Mesendoderm (in vitro differentiated cells): ENCODE measurements around the gene C22orf15. TPM values are rescaled to one million over a fixed set of nuclear protein-coding genes. Genes with fewer than 3 reads are reported as not detected.

Experiments
- DNase-seq: peaks from one replicate; pipeline ENCODE4 v3.0.0; 2013
- H2AK5ac ChIP-seq: 2 replicates; pipeline ENCODE4 v1.6.1; 2013; ENCODE audit warnings: low read length, inconsistent platforms
- H2BK120ac ChIP-seq: 2 replicates; pipeline ENCODE4 v1.6.1; 2013; ENCODE audit warnings: low read depth, mild to moderate bottlenecking, low read length, moderate library complexity, mixed read lengths
- H2BK15ac ChIP-seq: replicated peaks from 2 replicates; pipeline ENCODE4 v1.6.1; 2013; ENCODE audit warnings: low read depth, mild to moderate bottlenecking, moderate library complexity
- H2BK5ac ChIP-seq: 2 replicates; pipeline ENCODE4 v1.6.1; 2013; ENCODE audit warnings: low read length, inconsistent platforms
- H3K18ac ChIP-seq: 2 replicates; pipeline ENCODE4 v1.6.1; 2013; ENCODE audit warnings: mild to moderate bottlenecking, low read length, mixed read lengths
- H3K23ac ChIP-seq: one replicate; pipeline ENCODE4 v1.6.1; 2013; ENCODE audit warnings: low read length
- H3K27ac ChIP-seq: 2 replicates; pipeline ENCODE4 v1.5.1; 2013; ENCODE audit warnings: low read depth, mild to moderate bottlenecking, inconsistent platforms, low read length, moderate library complexity
- H3K27me3 ChIP-seq: 2 replicates; pipeline ENCODE4 v1.6.1; 2013; ENCODE audit warnings: low read length, control low read depth, mild to moderate bottlenecking, inconsistent platforms; ENCODE audit not compliant: insufficient read depth, poor library complexity
- H3K36me3 ChIP-seq: 2 replicates; pipeline ENCODE4 v1.6.1; 2013; ENCODE audit warnings: low read length, inconsistent platforms; ENCODE audit not compliant: control insufficient read depth, insufficient read depth
- H3K4ac ChIP-seq: one replicate; pipeline ENCODE4 v1.6.1; 2013; ENCODE audit warnings: low read depth, mild to moderate bottlenecking, low read length, moderate library complexity
- H3K4me1 ChIP-seq: 2 replicates; pipeline ENCODE4 v1.6.1; 2013; ENCODE audit warnings: low read depth, low read length, inconsistent platforms; ENCODE audit not compliant: control insufficient read depth
- H3K4me2 ChIP-seq: 2 replicates; pipeline ENCODE4 v1.6.1; 2013; ENCODE audit warnings: low read length
- H3K4me3 ChIP-seq: 2 replicates; pipeline ENCODE4 v1.5.1; 2013; ENCODE audit warnings: mild to moderate bottlenecking, low read length
- H3K56ac ChIP-seq: one replicate; pipeline ENCODE4 v1.6.1; 2013; ENCODE audit warnings: low read length
- H3K79me1 ChIP-seq: 2 replicates; pipeline ENCODE4 v1.6.1; 2013; ENCODE audit warnings: low read length, inconsistent platforms
- H3K79me2 ChIP-seq: 2 replicates; pipeline ENCODE4 v1.6.1; 2013; ENCODE audit warnings: mild to moderate bottlenecking, low read length; ENCODE audit not compliant: control insufficient read depth, insufficient read depth
- H3K9ac ChIP-seq: 2 replicates; pipeline ENCODE4 v1.6.1; 2013; ENCODE audit warnings: low read length, inconsistent platforms
- H4K5ac ChIP-seq: one replicate; pipeline ENCODE4 v1.6.1; 2013; ENCODE audit warnings: low read length
- H4K8ac ChIP-seq: one replicate; pipeline ENCODE4 v1.6.1; 2013; ENCODE audit warnings: low read depth, mild to moderate bottlenecking, control low read depth, low read length, moderate library complexity
- WGBS: extraction: QIAGEN DNeasy Blood & Tissue Kit; methylation state at CpG from one replicate; pipeline ENCODE4 v1.1.7; 2013; ENCODE audit warnings: low lambda C conversion rate, missing lambda C conversion rate; ENCODE audit not compliant: insufficient coverage; ENCODE audit errors: extremely low coverage; 5-methylcytosine and 5-hydroxymethylcytosine counted together
- polyA plus RNA-seq, 2 experiments: library from polyadenylated mRNA; stranded (reverse); fragments of 200-250 nt; gene quantifications; one replicate each; pipeline ENCODE4 v1.2.3, GENCODE V29; 2013

C22orf15 gene
- 1.6 TPM for polyA plus RNA-seq (2013, experiment 1 of 2)
- polyA plus RNA-seq (2013, experiment 2 of 2), result 1.7 TPM

- no peak within 1 kb of the TSS for H3K23ac ChIP-seq
- no peak within 1 kb of the TSS for H3K4me3 ChIP-seq
- no peak within 1 kb of the TSS for H2BK15ac ChIP-seq
- peak within 1 kb of the TSS; percentile 47 for H3K9ac ChIP-seq
- peak within 1 kb of the TSS; percentile 37 for H3K4me2 ChIP-seq
- no peak within 1 kb of the TSS for H3K27ac ChIP-seq
- peak within 1 kb of the TSS; percentile 6 for H3K18ac ChIP-seq
- H3K79me2 ChIP-seq, result no peaks in the 10 kb centered on the region
- WGBS, result no CpG with 5 or more reads among the region's 23 CpGs
- H2AK5ac ChIP-seq, result no peak within 1 kb of the TSS
- H2BK120ac ChIP-seq, result no peak within 1 kb of the TSS
- peaks cover 14% of the 10 kb centered on the region for H3K4me1 ChIP-seq
- H2BK5ac ChIP-seq, result no peak within 1 kb of the TSS
- DNase-seq, result peak; percentile 83
- no peaks in the 10 kb centered on the region for H3K36me3 ChIP-seq
- no peaks in the 10 kb centered on the region for H3K27me3 ChIP-seq
- peaks cover 4% of the 10 kb centered on the region for H3K79me1 ChIP-seq
- no peak within 1 kb of the TSS for H4K8ac ChIP-seq
- peak within 1 kb of the TSS; percentile 75 for H3K56ac ChIP-seq
- H3K4ac ChIP-seq, result no peak within 1 kb of the TSS
- H4K5ac ChIP-seq, result no peak within 1 kb of the TSS
Measured at GRCh38 chr22:23762842-23763578, at the start of gene C22orf15. Gene C22orf15 (plus strand): TSS chr22:23762990. CDS start chr22:23763307, 317 bp downstream.

GRCh38 chr22:23713696-23714595 is 48.8 kb upstream of the C22orf15 start:
- no peak overlapping the region for H2AK5ac ChIP-seq
- no peak overlapping the region for H2BK5ac ChIP-seq
- no peak overlapping the region for H3K4me2 ChIP-seq
- H3K18ac ChIP-seq, result no peak overlapping the region
- H3K4me3 ChIP-seq, result no peak overlapping the region
- no peak overlapping the region for H3K56ac ChIP-seq
- H2BK120ac ChIP-seq, result no peak overlapping the region
- H3K23ac ChIP-seq, result no peak overlapping the region
- no peak overlapping the region for H3K27ac ChIP-seq
- no peak overlapping the region for H4K8ac ChIP-seq
- H3K4me1 ChIP-seq, result no peaks in the 10 kb centered on the region
- H3K9ac ChIP-seq, result no peak overlapping the region
- H3K27me3 ChIP-seq, result no peaks in the 10 kb centered on the region
- H2BK15ac ChIP-seq, result no peak overlapping the region
- H3K79me1 ChIP-seq, result peaks cover 2% of the 10 kb centered on the region
- no peaks in the 10 kb centered on the region for H3K36me3 ChIP-seq
- H3K79me2 ChIP-seq, result no peaks in the 10 kb centered on the region
- no peak for DNase-seq
- no CpG with 5 or more reads among the region's 28 CpGs for WGBS
- no peak overlapping the region for H3K4ac ChIP-seq
- H4K5ac ChIP-seq, result no peak overlapping the region

- peaks cover 2% of the 10 kb centered on the region for H3K79me1 ChIP-seq
- no peak overlapping the region for H3K4me3 ChIP-seq
- no peaks in the 10 kb centered on the region for H3K79me2 ChIP-seq
- DNase-seq, result no peak
- H2BK5ac ChIP-seq, result no peak overlapping the region
- H2BK15ac ChIP-seq, result no peak overlapping the region
- H3K36me3 ChIP-seq, result no peaks in the 10 kb centered on the region
- H2AK5ac ChIP-seq, result no peak overlapping the region
- H3K27me3 ChIP-seq, result no peaks in the 10 kb centered on the region
- no peak overlapping the region for H3K4ac ChIP-seq
- H3K56ac ChIP-seq, result no peak overlapping the region
- WGBS, result no CpG with 5 or more reads among the region's 23 CpGs
- H3K23ac ChIP-seq, result no peak overlapping the region
- no peak overlapping the region for H3K27ac ChIP-seq
- no peak overlapping the region for H4K8ac ChIP-seq
- no peak overlapping the region for H3K4me2 ChIP-seq
- H4K5ac ChIP-seq, result no peak overlapping the region
- no peak overlapping the region for H3K9ac ChIP-seq
- no peaks in the 10 kb centered on the region for H3K4me1 ChIP-seq
- no peak overlapping the region for H2BK120ac ChIP-seq
- no peak overlapping the region for H3K18ac ChIP-seq
Measured at GRCh38 chr22:23714596-23715578, 47.9 kb upstream of the C22orf15 start.

GRCh38 chr22:23715806-23716375 is 46.9 kb upstream of the C22orf15 start:
- no peaks in the 10 kb centered on the region for H3K36me3 ChIP-seq
- no peak overlapping the region for H2BK5ac ChIP-seq
- H4K5ac ChIP-seq, result no peak overlapping the region
- H3K79me2 ChIP-seq, result no peaks in the 10 kb centered on the region
- no peak for DNase-seq
- H3K56ac ChIP-seq, result no peak overlapping the region
- H3K4ac ChIP-seq, result no peak overlapping the region
- peaks cover 2% of the 10 kb centered on the region for H3K79me1 ChIP-seq
- no peak overlapping the region for H4K8ac ChIP-seq
- H3K27me3 ChIP-seq, result no peaks in the 10 kb centered on the region
- H3K4me3 ChIP-seq, result no peak overlapping the region
- no peak overlapping the region for H3K9ac ChIP-seq
- H3K4me1 ChIP-seq, result no peaks in the 10 kb centered on the region
- no peak overlapping the region for H2BK15ac ChIP-seq
- H3K4me2 ChIP-seq, result no peak overlapping the region
- H2AK5ac ChIP-seq, result no peak overlapping the region
- no CpG with 5 or more reads among the region's 18 CpGs for WGBS
- no peak overlapping the region for H3K18ac ChIP-seq
- H2BK120ac ChIP-seq, result no peak overlapping the region
- H3K23ac ChIP-seq, result peak overlapping the region; percentile 7
- no peak overlapping the region for H3K27ac ChIP-seq
